HepG2 (cell line): ENCODE results near the gene TASOR. TPM values are rescaled to one million over a fixed set of nuclear protein-coding genes. Genes with fewer than 3 reads are reported as not detected.

Experiments used
- ATAC-seq: fragments of 200-7000 bp; cut with Tn5 transposase; 3 replicates; pipeline ENCODE4 v1.9.1; 2020; ENCODE audit warnings: mild to moderate bottlenecking, moderate library complexity
- BruUV-seq: library from RNA; stranded (reverse); fragments of 400-500 nt; replicated peaks from 2 replicates; lab custom pipeline; 2021; lab: Mats Ljungman, UMichigan
- CTCF ChIA-PET: fragments of 300-600 bp; formaldehyde crosslinking; extraction: SDS; loops from one replicate; lab custom pipeline; 2021; ENCODE audit warnings: low total read pairs, inconsistent platforms, low intra/inter-chr PET ratio; lab: Yijun Ruan, JAX
- POLR2A ChIA-PET: fragments of 350-600 bp; sonication (Branson Sonifier 250); formaldehyde crosslinking; loops from one replicate; lab custom pipeline; 2020; ENCODE audit warnings: antibody characterized with exemption, inconsistent platforms; lab: Yijun Ruan, JAX
- DNase-seq: peaks from one replicate; pipeline ENCODE4 v3.0.0-alpha.2; 2015; ENCODE audit warnings: low spot score
- FAIRE-seq: peaks from 3 replicates; lab custom pipeline; 2011; peaks lifted over from hg19 to GRCh38; lab: Jason Lieb, UNC
- H2AFZ ChIP-seq: one replicate; pipeline ENCODE4 v1.6.1; 2011; ENCODE audit warnings: low read length, inconsistent platforms
- H3K27ac ChIP-seq: fragments of 300-600 bp; 3 replicates; pipeline ENCODE4 v1.8.0; 2011; ENCODE audit warnings: mixed run types, mild to moderate bottlenecking, mixed read lengths, low read length, inconsistent platforms; ENCODE audit not compliant: insufficient read depth; ENCODE audit errors: extremely low read length
- H3K27me3 ChIP-seq, 2 experiments: fragments of 200-600 bp in 1 of 2; 2 replicates in 1 of 2; 3 replicates in 1 of 2; pipeline versions ENCODE4 v1.6.0 to v1.8.0; 2011; ENCODE audit warnings: low read length in 2 of 2, mild to moderate bottlenecking in 2 of 2, moderate library complexity in 2 of 2, inconsistent platforms in 1 of 2; ENCODE audit not compliant: insufficient read depth in 2 of 2, control insufficient read depth in 1 of 2
- H3K36me3 ChIP-seq, 2 experiments: fragments of 200-600 bp in 1 of 2; replicated peaks in 1 of 2; 2 replicates in 1 of 2; 3 replicates in 1 of 2; pipeline versions ENCODE4 v1.5.1 to v1.8.0; 2011; ENCODE audit warnings: low read length in 2 of 2, inconsistent platforms in 1 of 2; ENCODE audit not compliant: insufficient read depth in 2 of 2, control insufficient read depth in 1 of 2
- H3K4me1 ChIP-seq: 2 replicates; pipeline ENCODE4 v1.5.1; 2012; ENCODE audit warnings: low read length, inconsistent platforms; ENCODE audit not compliant: insufficient read depth
- H3K4me2 ChIP-seq: 2 replicates; pipeline ENCODE4 v1.6.0; 2011; ENCODE audit warnings: low read depth, low read length, inconsistent platforms
- H3K4me3 ChIP-seq, 3 experiments: fragments of 200-600 bp in 1 of 3; sonication (generic), shearing (Covaris generic) in 1 of 3; replicated peaks in 1 of 3; 2 replicates each; pipeline ENCODE4 v1.5.1; 2011 to 2016; ENCODE audit warnings: low read length in 3 of 3, inconsistent platforms in 2 of 3, low read depth in 2 of 3, mild to moderate bottlenecking in 2 of 3, control low read depth in 1 of 3, mixed read lengths in 1 of 3; ENCODE audit not compliant: insufficient read depth in 1 of 3
- H3K79me2 ChIP-seq: one replicate; pipeline ENCODE4 v1.6.1; 2011; ENCODE audit warnings: low read length, inconsistent platforms; ENCODE audit not compliant: insufficient read depth
- H3K9ac ChIP-seq: 2 replicates; pipeline ENCODE4 v1.6.0; 2011; ENCODE audit warnings: mild to moderate bottlenecking, low read depth, low read length, inconsistent platforms; ENCODE audit not compliant: insufficient read depth
- H3K9me3 ChIP-seq: 2 replicates; pipeline ENCODE4 v1.5.1; 2012; ENCODE audit warnings: mild to moderate bottlenecking, low read length
- H4K20me1 ChIP-seq: 2 replicates; pipeline ENCODE4 v1.6.0; 2011; ENCODE audit warnings: inconsistent platforms, mild to moderate bottlenecking, low read length, moderate library complexity; ENCODE audit not compliant: insufficient read depth
- CEBPB ChIP-seq: IDR thresholded peaks from 2 replicates; pipeline ENCODE4 v1.6.1; 2011; ENCODE audit warnings: low read depth, low read length, improper control_type of control experiment, borderline replicate concordance
- FOXK1 ChIP-seq: sonication (generic); formaldehyde crosslinking; IDR thresholded peaks from 2 replicates; pipeline ENCODE4 v1.4.0; 2020; ENCODE audit warnings: low read depth, missing genetic modification reagents, borderline replicate concordance
- HES4 ChIP-seq: sonication (generic); formaldehyde crosslinking; IDR thresholded peaks from 2 replicates; pipeline ENCODE4 v1.9.0; 2021; ENCODE audit warnings: mild to moderate bottlenecking, missing genetic modification reagents, borderline replicate concordance
- NR2F2 ChIP-seq: IDR thresholded peaks from 2 replicates; pipeline ENCODE4 v1.6.1; 2012; ENCODE audit warnings: low read depth, inconsistent platforms, borderline replicate concordance
- PITX1 ChIP-seq: sonication (generic); formaldehyde crosslinking; IDR thresholded peaks from 2 replicates; pipeline ENCODE4 v1.5.1; 2020; ENCODE audit warnings: mild to moderate bottlenecking, missing genetic modification reagents
- RFX1 ChIP-seq: fragments of 450-650 bp; IDR thresholded peaks from 2 replicates; pipeline ENCODE4 v1.6.1; 2017
- SMAD3 ChIP-seq: sonication (generic); formaldehyde crosslinking; IDR thresholded peaks from 2 replicates; pipeline ENCODE4 v1.4.0; 2020; ENCODE audit warnings: missing genetic modification reagents
- SP5 ChIP-seq: IDR thresholded peaks from 2 replicates; pipeline ENCODE4 v1.6.1; 2016; ENCODE audit warnings: low read depth, borderline replicate concordance
- ZMYM4 ChIP-seq: sonication (generic); formaldehyde crosslinking; IDR thresholded peaks from 2 replicates; pipeline ENCODE4 v1.8.1; 2023; ENCODE audit warnings: mild to moderate bottlenecking, missing genetic modification reagents
- ZNF333 ChIP-seq: sonication (generic); formaldehyde crosslinking; IDR thresholded peaks from 2 replicates; pipeline ENCODE4 v1.4.0; 2020; ENCODE audit warnings: mild to moderate bottlenecking, missing genetic modification reagents, borderline replicate concordance
- ZNF772 ChIP-seq: sonication (generic); formaldehyde crosslinking; IDR thresholded peaks from 2 replicates; pipeline ENCODE4 v1.5.0; 2020; ENCODE audit warnings: mild to moderate bottlenecking, missing genetic modification reagents
- ZSCAN25 ChIP-seq: sonication (generic); formaldehyde crosslinking; IDR thresholded peaks from 2 replicates; pipeline ENCODE4 v1.8.0; 2022; ENCODE audit warnings: mild to moderate bottlenecking, missing genetic modification reagents
- WGBS: methylation state at CpG from one replicate; pipeline ENCODE4 v1.1.6; 2017; ENCODE audit warnings: low lambda C conversion rate; 5-methylcytosine and 5-hydroxymethylcytosine counted together
- in situ Hi-C: cut with HindIII; loops from 2 replicates; pipeline ENCODE4 v1.10.0; 2017; ENCODE audit warnings: low pct_unique_long_range_greater_than_20kb; ENCODE audit not compliant: extremely low pct_ligation_motif_present
- intact Hi-C: fragments of 100-400 bp; cut with micrococcal nuclease; formaldehyde crosslinking; loops from one replicate; pipeline ENCODE4 v1.10.0; 2022; ENCODE audit not compliant: unreplicated experiment
- polyA plus RNA-seq, 8 experiments: library from polyadenylated mRNA; depleted of rRNA in 3 of 8; stranded (reverse) in 7 of 8; unstranded in 1 of 8; fragments of >200 nt; fragmentation: Illumina TruSeq in 4 of 8; extraction: Trizol in 4 of 8; gene quantifications; 2 replicates each; pipeline versions ENCODE4 v1.2.1 to v1.2.3, GENCODE V29; 2011 to 2016; ENCODE audit warnings: low read depth in 4 of 8, missing spikeins in 1 of 8, mixed read lengths in 1 of 8; ENCODE audit not compliant: insufficient read depth in 1 of 8
- total RNA-seq, 5 experiments: library from RNA; depleted of rRNA; stranded (reverse); fragments of >200 nt; fragmentation: Illumina TruSeq; extraction: Trizol; gene quantifications; 2 replicates each; pipeline ENCODE4 v1.2.3, GENCODE V29; 2016; ENCODE audit warnings: low read depth in 1 of 5

The TASOR gene
- total and polyA plus RNA-seq, 2 of the 13 experiments (the other 11 are each of a cell fraction or from before 2014, with no cell fraction given), result 20.1 to 32.5 TPM

DNA sequence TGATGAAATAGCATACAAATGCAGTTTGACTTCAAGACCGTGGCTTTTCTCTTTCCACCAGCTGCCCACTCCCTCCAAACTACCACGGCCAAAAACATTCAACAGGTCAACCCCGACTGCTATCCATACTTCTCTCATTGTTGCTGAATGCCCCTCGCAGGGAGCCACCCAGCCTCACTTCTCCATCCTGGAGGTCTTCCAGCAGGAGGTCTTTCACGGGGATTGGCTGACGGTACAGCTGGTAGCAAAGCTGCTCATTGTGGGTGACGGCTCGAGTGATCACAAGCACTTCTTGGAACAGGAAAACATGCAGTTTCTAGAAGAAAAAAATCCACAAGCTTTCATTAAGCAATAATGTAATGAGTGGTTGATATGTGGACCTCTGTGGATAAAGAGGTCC is 49.0 kb upstream of the TASOR start:
- no peak for FAIRE-seq
- in situ Hi-C loops, result no loop called here
- ChIA-PET POLR2A (no interaction called here), CTCF (no interaction called here)
- H3K27ac ChIP-seq, result no peak overlapping the region
- no peak overlapping the region for H3K4me3 ChIP-seq
- no peak overlapping the region for H3K4me2 ChIP-seq
- TF ChIP-seq ZNF772 (CRISPR knock-in tag) (no peak), ZSCAN25 (CRISPR knock-in tag) (no peak), FOXK1 (CRISPR knock-in tag) (no peak)
- TF ChIP-seq, all 625 proteins: peak for 0
- no TSS peak for BruUV-seq
- no peaks in the 10 kb centered on the region for H3K79me2 ChIP-seq
- DNase-seq (no peak), ATAC-seq (no peak)
- no peaks in the 10 kb centered on the region for H3K9me3 ChIP-seq
- peaks cover 30 to 62% of the 10 kb centered on the region in 2 experiments for H3K36me3 ChIP-seq
- WGBS, result 93% methylated on average over 8 of the region's 8 CpGs
- no peak overlapping the region for H3K9ac ChIP-seq
- H2AFZ ChIP-seq, result no peak overlapping the region
- no peaks in the 10 kb centered on the region for H3K4me1 ChIP-seq
- intact Hi-C loops, result no loop called here
- H4K20me1 ChIP-seq, result no peaks in the 10 kb centered on the region
- no peaks in the 10 kb centered on the region for H3K27me3 ChIP-seq

DNA sequence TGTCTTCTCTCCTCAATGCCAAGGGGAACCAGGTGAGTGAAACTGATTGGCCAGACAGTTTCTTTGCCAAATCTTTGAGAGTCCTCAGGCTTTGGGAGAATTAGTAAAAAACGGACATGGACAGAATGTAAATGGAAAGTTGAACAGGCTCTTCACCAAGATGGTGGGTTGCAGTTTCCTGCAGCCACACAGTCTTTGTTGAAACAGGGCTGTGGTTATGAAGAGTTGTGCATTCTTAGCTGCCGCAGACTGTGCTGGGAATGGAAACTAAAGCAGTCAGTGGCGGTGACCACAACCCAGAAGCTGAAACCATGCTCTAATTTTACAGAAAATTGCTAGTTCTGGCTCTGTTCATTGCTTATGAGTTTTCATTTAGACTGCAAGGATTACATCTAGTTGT is 42.1 kb upstream of the TASOR start:
- no peak overlapping the region for H3K27ac ChIP-seq
- TF ChIP-seq SMAD3 (CRISPR knock-in tag), result no peak
- no peak for TF ChIP-seq CEBPB
- TF ChIP-seq SP5 (CRISPR knock-in tag), result no peak
- TF ChIP-seq PITX1 (CRISPR knock-in tag), result no peak
- no peak for TF ChIP-seq ZMYM4
- no peak for TF ChIP-seq RFX1
- TF ChIP-seq NR2F2, result no peak
- TF ChIP-seq ZNF333 (CRISPR knock-in tag), result no peak
- TF ChIP-seq HES4 (CRISPR knock-in tag), result no peak
- TF ChIP-seq, all 625 proteins: peak for 0
- intact Hi-C loops (no loop called here), in situ Hi-C loops (no loop called here)
- DNase-seq (no peak), ATAC-seq (no peak), FAIRE-seq (no peak)
- no peaks in the 10 kb centered on the region for H3K4me1 ChIP-seq
- no peaks in the 10 kb centered on the region for H3K79me2 ChIP-seq
- no peak overlapping the region for H3K9ac ChIP-seq
- no peak overlapping the region for H3K4me3 ChIP-seq
- no peaks in the 10 kb centered on the region for H3K9me3 ChIP-seq
- POLR2A ChIA-PET, result no interaction called here
- peaks cover 20 to 37% of the 10 kb centered on the region in 2 experiments for H3K36me3 ChIP-seq
- H3K4me2 ChIP-seq, result no peak overlapping the region
- 94% methylated on average over 3 of the region's 3 CpGs for WGBS
- no TSS peak for BruUV-seq
- H2AFZ ChIP-seq, result no peak overlapping the region
- H3K27me3 ChIP-seq, result no peaks in the 10 kb centered on the region
- CTCF ChIA-PET, result no interaction called here
- H4K20me1 ChIP-seq, result no peaks in the 10 kb centered on the region
